NK-92 treated with Interleukin-12 subunit alpha and Interleukin-12 subunit beta, amount 100 ng/mL, for 24 hours (cell line): Measurements from ENCODE around the gene IQCB1.
"Not testable (repeated sequence)": the region's sequence is repeated elsewhere in the genome, so short reads cannot be mapped to it uniquely, and the experiment has no call there.

Experiments
- DNase-seq: peaks from one replicate; lab custom pipeline; 2025; lab: John Stamatoyannopoulos, UW

The IQCB1 gene

GRCh38 chr3:121803771-121804320 lies 31.0 kb downstream of the IQCB1 start:
- no peak for DNase-seq

GRCh38 chr3:121800906-121801305 lies 34.0 kb downstream of the IQCB1 start:
- no peak for DNase-seq

- DNase-seq: no peak
Measured at GRCh38 chr3:121796970-121797369, 37.9 kb downstream of the IQCB1 start.

- no peak for DNase-seq
Measured at GRCh38 chr3:121794264-121794983, 40.4 kb downstream of the IQCB1 start.

GRCh38 chr3:121793078-121793477 lies 41.8 kb downstream of the IQCB1 start:
- no peak for DNase-seq

GRCh38 chr3:121786485-121786884 lies 48.4 kb downstream of the IQCB1 start:
- DNase-seq: no peak

GRCh38 chr3:121782784-121783183 lies 52.1 kb downstream of the IQCB1 start:
- not testable (repeated sequence) for DNase-seq

GRCh38 chr3:121781611-121782010 lies 53.2 kb downstream of the IQCB1 start:
- DNase-seq: no peak

GRCh38 chr3:121775095-121775494 lies 59.8 kb downstream of the IQCB1 start:
- DNase-seq: not testable (repeated sequence)

- DNase-seq: no peak
Measured at GRCh38 chr3:121769246-121769645, 65.6 kb downstream of the IQCB1 start.

- no peak for DNase-seq
Measured at GRCh38 chr3:121768452-121768851, 66.4 kb downstream of the IQCB1 start.

- DNase-seq: no peak
Measured at GRCh38 chr3:121759541-121760202, 75.2 kb downstream of the IQCB1 start.

GRCh38 chr3:121758727-121759450 lies 76.0 kb downstream of the IQCB1 start:
- DNase-seq: no peak

GRCh38 chr3:121757812-121758545 lies 76.9 kb downstream of the IQCB1 start:
- no peak for DNase-seq

- no peak for DNase-seq
Measured at GRCh38 chr3:121757087-121757811, 77.6 kb downstream of the IQCB1 start.

- no peak for DNase-seq
Measured at GRCh38 chr3:121752772-121753171, 82.1 kb downstream of the IQCB1 start.

GRCh38 chr3:121752261-121752660 lies 82.6 kb downstream of the IQCB1 start:
- DNase-seq: no peak

GRCh38 chr3:121750087-121750415 lies 84.8 kb downstream of the IQCB1 start:
- DNase-seq: no peak

- peak; percentile 99 for DNase-seq
Measured at GRCh38 chr3:121749276-121750086, 85.4 kb downstream of the IQCB1 start, which contains the start of gene GOLGB1. Gene GOLGB1 (minus strand): TSS chr3:121749741. CDS start chr3:121730971, 18,770 bp downstream.

GRCh38 chr3:121748680-121749275 lies 86.1 kb downstream of the IQCB1 start:
- DNase-seq: no peak
